NB4 (cell line): Measurements from ENCODE around the gene MDM4.

Source experiments
- POLR2A ChIP-seq: IDR thresholded peaks from 2 replicates; pipeline ENCODE4 v1.6.1; 2011; ENCODE audit warnings: mild to moderate bottlenecking; ENCODE audit not compliant: insufficient read length; ENCODE audit errors: extremely low read depth
- TF ChIP-seq, protein P1 (sequence below): IDR thresholded peaks from one replicate; pipeline ENCODE4 v1.5.1; 2012; ENCODE audit warnings: low read depth, low read length

GRCh38 chr1:204498981-204499380 is 17.2 kb upstream of the MDM4 start:
- TF ChIP-seq, protein P1, sequence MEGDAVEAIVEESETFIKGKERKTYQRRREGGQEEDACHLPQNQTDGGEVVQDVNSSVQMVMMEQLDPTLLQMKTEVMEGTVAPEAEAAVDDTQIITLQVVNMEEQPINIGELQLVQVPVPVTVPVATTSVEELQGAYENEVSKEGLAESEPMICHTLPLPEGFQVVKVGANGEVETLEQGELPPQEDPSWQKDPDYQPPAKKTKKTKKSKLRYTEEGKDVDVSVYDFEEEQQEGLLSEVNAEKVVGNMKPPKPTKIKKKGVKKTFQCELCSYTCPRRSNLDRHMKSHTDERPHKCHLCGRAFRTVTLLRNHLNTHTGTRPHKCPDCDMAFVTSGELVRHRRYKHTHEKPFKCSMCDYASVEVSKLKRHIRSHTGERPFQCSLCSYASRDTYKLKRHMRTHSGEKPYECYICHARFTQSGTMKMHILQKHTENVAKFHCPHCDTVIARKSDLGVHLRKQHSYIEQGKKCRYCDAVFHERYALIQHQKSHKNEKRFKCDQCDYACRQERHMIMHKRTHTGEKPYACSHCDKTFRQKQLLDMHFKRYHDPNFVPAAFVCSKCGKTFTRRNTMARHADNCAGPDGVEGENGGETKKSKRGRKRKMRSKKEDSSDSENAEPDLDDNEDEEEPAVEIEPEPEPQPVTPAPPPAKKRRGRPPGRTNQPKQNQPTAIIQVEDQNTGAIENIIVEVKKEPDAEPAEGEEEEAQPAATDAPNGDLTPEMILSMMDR, result no peak
- TF ChIP-seq POLR2A, result no peak
